Gastrocnemius medialis (tissue), 4 donors: ENCODE measurements around the gene C6orf89. TPM values are rescaled to one million over a fixed set of nuclear protein-coding genes. Genes with fewer than 3 reads are reported as not detected.

Experiments used
- ATAC-seq, 2 donors: fragments of 150-250 bp; one replicate each; pipeline ENCODE4 v1.9.1; 2016
- DNase-seq, 2 donors: peaks; one replicate each; pipeline ENCODE4 v3.0.0-alpha.2; 2019
- H3K27ac ChIP-seq, 4 donors: fragments of 200-600 bp; sonication (generic); 1 replicate in 1 of 4; 2 replicates in 3 of 4; pipeline ENCODE4 v1.5.1; 2016 to 2018; ENCODE audit warnings: mild to moderate bottlenecking in 2 of 4, moderate library complexity in 1 of 4
- H3K27me3 ChIP-seq, 3 donors: fragments of 200-600 bp; sonication (generic) in 2 of 3; 1 replicate in 1 of 3; 2 replicates in 2 of 3; pipeline versions ENCODE4 v1.5.1 to v1.6.0; 2016 to 2019; ENCODE audit warnings: mild to moderate bottlenecking in 1 of 3, moderate library complexity in 1 of 3
- H3K36me3 ChIP-seq, 2 donors: fragments of 200-600 bp; sonication (generic) in 1 of 2; one replicate each; pipeline ENCODE4 v1.5.1; 2017 to 2018
- H3K4me1 ChIP-seq, 2 donors: fragments of 200-600 bp; sonication (generic) in 1 of 2; one replicate each; pipeline ENCODE4 v1.5.1; 2016 to 2017; ENCODE audit warnings: mild to moderate bottlenecking in 2 of 2
- H3K4me3 ChIP-seq, 4 donors: fragments of 200-600 bp; sonication (generic) in 3 of 4; 1 replicate in 1 of 4; 2 replicates in 3 of 4; pipeline ENCODE4 v1.5.1; 2016 to 2019; ENCODE audit warnings: mild to moderate bottlenecking in 2 of 4
- H3K9me3 ChIP-seq, 3 donors: fragments of 200-600 bp; sonication (generic) in 2 of 3; 1 replicate in 1 of 3; 2 replicates in 2 of 3; pipeline ENCODE4 v1.5.1; 2016 to 2019
- POLR2A ChIP-seq, 2 donors: fragments of 450-650 bp; IDR thresholded peaks; one replicate each; pipeline ENCODE4 v1.6.1; 2017; ENCODE audit warnings: antibody characterized with exemption in 2 of 2, mild to moderate bottlenecking in 2 of 2, moderate library complexity in 2 of 2
- in situ Hi-C, 4 donors: fragments of 200-750 bp; cut with MboI; loops; one replicate each; pipeline versions ENCODE4 v1.15.0 to v1.8.0; 2017; ENCODE audit warnings: low sequenced_read_pairs in 4 of 4
- intact Hi-C: fragments of 100-400 bp; cut with DNase I; formaldehyde crosslinking; loops from one replicate; pipeline ENCODE4 v1.15.1; 2023; ENCODE audit warnings: low total_unique reads
- total RNA-seq, 4 donors: library from RNA; depleted of rRNA; stranded (reverse); fragments of >200 nt; gene quantifications; one replicate each; pipeline versions ENCODE4 v1.1.0 to v1.2.3, GENCODE V29; 2016
- TF ChIP-seq, protein P1 (sequence below), 5 experiments: fragments of 450-650 bp in 3 of 5; fragments of 200-600 bp in 2 of 5; sonication (generic) in 2 of 5; IDR thresholded peaks in 4 of 5; conservative IDR thresholded peaks in 1 of 5; 1 replicate in 4 of 5; 2 replicates in 1 of 5; pipeline ENCODE4 v1.5.1; 2016 to 2019; ENCODE audit warnings: antibody characterized with exemption in 5 of 5, mild to moderate bottlenecking in 3 of 5, moderate library complexity in 3 of 5

C6orf89 gene
- total RNA-seq, 4 donors from 2014 or later, result 30.8 to 53.2 (median 38.8) TPM

- Histone ChIP-seq H3K9me3 (no peaks in the 10 kb centered on the region), H3K27ac (peak overlapping the region in 1 of 4 donors; percentile 7), H3K36me3 (no peaks in the 10 kb centered on the region), H3K27me3 (no peaks in the 10 kb centered on the region), H3K4me3 (peak overlapping the region in 2 of 4 donors; percentile 11 to 19), H3K4me1 (no peaks in the 10 kb centered on the region)
- ATAC-seq, result no peak
- TF ChIP-seq, protein P1, sequence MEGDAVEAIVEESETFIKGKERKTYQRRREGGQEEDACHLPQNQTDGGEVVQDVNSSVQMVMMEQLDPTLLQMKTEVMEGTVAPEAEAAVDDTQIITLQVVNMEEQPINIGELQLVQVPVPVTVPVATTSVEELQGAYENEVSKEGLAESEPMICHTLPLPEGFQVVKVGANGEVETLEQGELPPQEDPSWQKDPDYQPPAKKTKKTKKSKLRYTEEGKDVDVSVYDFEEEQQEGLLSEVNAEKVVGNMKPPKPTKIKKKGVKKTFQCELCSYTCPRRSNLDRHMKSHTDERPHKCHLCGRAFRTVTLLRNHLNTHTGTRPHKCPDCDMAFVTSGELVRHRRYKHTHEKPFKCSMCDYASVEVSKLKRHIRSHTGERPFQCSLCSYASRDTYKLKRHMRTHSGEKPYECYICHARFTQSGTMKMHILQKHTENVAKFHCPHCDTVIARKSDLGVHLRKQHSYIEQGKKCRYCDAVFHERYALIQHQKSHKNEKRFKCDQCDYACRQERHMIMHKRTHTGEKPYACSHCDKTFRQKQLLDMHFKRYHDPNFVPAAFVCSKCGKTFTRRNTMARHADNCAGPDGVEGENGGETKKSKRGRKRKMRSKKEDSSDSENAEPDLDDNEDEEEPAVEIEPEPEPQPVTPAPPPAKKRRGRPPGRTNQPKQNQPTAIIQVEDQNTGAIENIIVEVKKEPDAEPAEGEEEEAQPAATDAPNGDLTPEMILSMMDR (IDR thresholded peaks at IDR 0.05 in 4 of 5, conservative IDR thresholded peaks at IDR 0.05 in 1 of 5), result no peak
- TF ChIP-seq POLR2A (IDR thresholded peaks at IDR 0.05), result no peak
- in situ Hi-C loops (no loop called here), intact Hi-C loops (no loop called here)
- DNase-seq, result no peak
Observed at GRCh38 chr6:36955136-36955535, 69.4 kb downstream of the C6orf89 start.

- Histone ChIP-seq H3K27me3 (no peaks in the 10 kb centered on the region), H3K27ac (peak overlapping the region in 2 of 4 donors; percentile 7 to 28), H3K4me3 (no peak overlapping the region), H3K4me1 (no peaks in the 10 kb centered on the region), H3K9me3 (no peaks in the 10 kb centered on the region), H3K36me3 (no peaks in the 10 kb centered on the region)
- ATAC-seq, result peak; percentile 54 to 56
- TF ChIP-seq, protein P1 (IDR thresholded peaks at IDR 0.05 in 4 of 5, conservative IDR thresholded peaks at IDR 0.05 in 1 of 5), result no peak
- TF ChIP-seq POLR2A (IDR thresholded peaks at IDR 0.05), result no peak
- intact Hi-C loops, result no loop called here
- in situ Hi-C loops, result no loop called here
- no peak for DNase-seq
Observed at GRCh38 chr6:36955671-36956445, 70.1 kb downstream of the C6orf89 start.

DNA sequence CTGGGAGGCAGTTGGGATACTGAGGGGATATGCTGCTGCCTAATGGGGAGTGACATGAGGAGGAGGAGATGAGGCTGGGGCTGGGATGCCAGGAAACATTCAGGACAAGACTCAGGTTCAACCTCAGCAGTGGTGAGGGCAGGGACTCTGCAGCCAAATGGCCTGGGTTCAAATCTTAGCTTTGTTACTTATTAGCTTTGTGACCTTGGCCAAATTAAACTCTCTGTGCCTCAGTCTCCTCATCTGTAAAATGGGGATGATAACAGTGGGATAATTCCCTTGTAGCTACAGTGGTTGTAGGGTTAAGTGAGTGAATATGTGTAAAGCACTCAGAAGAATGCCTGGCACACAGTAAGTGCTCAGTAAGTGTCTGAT is 70.7 kb downstream of the C6orf89 start:
- H3K4me1 ChIP-seq, result no peaks in the 10 kb centered on the region
- no peak overlapping the region for H3K27ac ChIP-seq
- H3K9me3 ChIP-seq, result no peaks in the 10 kb centered on the region
- no peak overlapping the region for H3K4me3 ChIP-seq
- in situ Hi-C loops, result no loop called here
- TF ChIP-seq POLR2A (IDR thresholded peaks at IDR 0.05), result no peak
- TF ChIP-seq, protein P1 (IDR thresholded peaks at IDR 0.05 in 4 of 5, conservative IDR thresholded peaks at IDR 0.05 in 1 of 5), result no peak
- ATAC-seq (no peak), DNase-seq (no peak)
- intact Hi-C loops, result no loop called here
- no peaks in the 10 kb centered on the region for H3K36me3 ChIP-seq
- H3K27me3 ChIP-seq, result no peaks in the 10 kb centered on the region

GRCh38 chr6:36957773-36958271 is 72.1 kb downstream of the C6orf89 start:
- Histone ChIP-seq H3K27me3 (no peaks in the 10 kb centered on the region), H3K4me1 (no peaks in the 10 kb centered on the region), H3K36me3 (no peaks in the 10 kb centered on the region), H3K27ac (no peak overlapping the region), H3K4me3 (no peak overlapping the region), H3K9me3 (no peaks in the 10 kb centered on the region)
- ATAC-seq (no peak), DNase-seq (no peak)
- in situ Hi-C loops (no loop called here), intact Hi-C loops (no loop called here)
- no peak for TF ChIP-seq POLR2A (IDR thresholded peaks at IDR 0.05)
- TF ChIP-seq, protein P1 (IDR thresholded peaks at IDR 0.05 in 4 of 5, conservative IDR thresholded peaks at IDR 0.05 in 1 of 5), result no peak
